Glutamatergic neuron (in vitro differentiated cells): ENCODE results near the gene CCBE1. TPM values are rescaled to one million over a fixed set of nuclear protein-coding genes. Genes with fewer than 3 reads are reported as not detected.

Experiments
- DNase-seq: peaks from one replicate; pipeline ENCODE4 v3.0.0; 2022
- H3K27ac Mint-ChIP-seq: one replicate; pipeline ENCODE4 v1.8.0; 2020; ENCODE audit warnings: mild to moderate bottlenecking, mixed read lengths, inconsistent platforms; ENCODE audit not compliant: unreplicated experiment
- H3K27me3 Mint-ChIP-seq: one replicate; pipeline ENCODE4 v1.8.0; 2020; ENCODE audit warnings: mild to moderate bottlenecking, moderate library complexity, mixed read lengths, inconsistent platforms; ENCODE audit not compliant: unreplicated experiment
- H3K36me3 Mint-ChIP-seq: one replicate; pipeline ENCODE4 v1.8.0; 2020; ENCODE audit warnings: mild to moderate bottlenecking, mixed read lengths, inconsistent platforms; ENCODE audit not compliant: unreplicated experiment
- H3K4me1 Mint-ChIP-seq: one replicate; pipeline ENCODE4 v1.8.0; 2020; ENCODE audit warnings: mild to moderate bottlenecking, low read depth, mixed read lengths, inconsistent platforms; ENCODE audit not compliant: unreplicated experiment
- H3K4me3 Mint-ChIP-seq: one replicate; pipeline ENCODE4 v1.8.0; 2020; ENCODE audit warnings: mild to moderate bottlenecking, mixed read lengths, inconsistent platforms; ENCODE audit not compliant: unreplicated experiment
- H3K9me3 Mint-ChIP-seq: one replicate; pipeline ENCODE4 v1.8.0; 2020; ENCODE audit warnings: mild to moderate bottlenecking, moderate library complexity, mixed read lengths, inconsistent platforms; ENCODE audit not compliant: unreplicated experiment
- total RNA-seq: library from RNA; stranded (reverse); fragmentation: NEBNext Ultra II Directional; extraction: Animal tissue kit (Norgen Biotek cat#: 25700); gene quantifications from one replicate; pipeline ENCODE4 v1.2.1, GENCODE V29; 2021; ENCODE audit not compliant: unreplicated experiment
- TF ChIP-seq, protein P1 (sequence below): fragments of 200-600 bp; sonication (generic); IDR thresholded peaks from one replicate; pipeline ENCODE4 v1.5.0; 2021; ENCODE audit not compliant: partially characterized antibody, unreplicated experiment

Gene CCBE1
- total RNA-seq, 1 donor from 2014 or later = 0.81 TPM

- TF ChIP-seq, protein P1, sequence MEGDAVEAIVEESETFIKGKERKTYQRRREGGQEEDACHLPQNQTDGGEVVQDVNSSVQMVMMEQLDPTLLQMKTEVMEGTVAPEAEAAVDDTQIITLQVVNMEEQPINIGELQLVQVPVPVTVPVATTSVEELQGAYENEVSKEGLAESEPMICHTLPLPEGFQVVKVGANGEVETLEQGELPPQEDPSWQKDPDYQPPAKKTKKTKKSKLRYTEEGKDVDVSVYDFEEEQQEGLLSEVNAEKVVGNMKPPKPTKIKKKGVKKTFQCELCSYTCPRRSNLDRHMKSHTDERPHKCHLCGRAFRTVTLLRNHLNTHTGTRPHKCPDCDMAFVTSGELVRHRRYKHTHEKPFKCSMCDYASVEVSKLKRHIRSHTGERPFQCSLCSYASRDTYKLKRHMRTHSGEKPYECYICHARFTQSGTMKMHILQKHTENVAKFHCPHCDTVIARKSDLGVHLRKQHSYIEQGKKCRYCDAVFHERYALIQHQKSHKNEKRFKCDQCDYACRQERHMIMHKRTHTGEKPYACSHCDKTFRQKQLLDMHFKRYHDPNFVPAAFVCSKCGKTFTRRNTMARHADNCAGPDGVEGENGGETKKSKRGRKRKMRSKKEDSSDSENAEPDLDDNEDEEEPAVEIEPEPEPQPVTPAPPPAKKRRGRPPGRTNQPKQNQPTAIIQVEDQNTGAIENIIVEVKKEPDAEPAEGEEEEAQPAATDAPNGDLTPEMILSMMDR = no peak
- H3K27me3 Mint-ChIP-seq = no peaks in the 10 kb centered on the region
- H3K27ac Mint-ChIP-seq = no peak overlapping the region
- H3K4me1 Mint-ChIP-seq = no peaks in the 10 kb centered on the region
- no peaks in the 10 kb centered on the region for H3K9me3 Mint-ChIP-seq
- H3K4me3 Mint-ChIP-seq = no peak overlapping the region
- no peak for DNase-seq
- no peaks in the 10 kb centered on the region for H3K36me3 Mint-ChIP-seq
Observed at GRCh38 chr18:59605633-59606192, 91.5 kb downstream of the CCBE1 start.

GRCh38 chr18:59604877-59605276, 92.3 kb downstream of the CCBE1 start:
- H3K4me3 Mint-ChIP-seq = no peak overlapping the region
- H3K27ac Mint-ChIP-seq = no peak overlapping the region
- DNase-seq = no peak
- TF ChIP-seq, protein P1 = no peak
- H3K4me1 Mint-ChIP-seq = no peaks in the 10 kb centered on the region
- no peaks in the 10 kb centered on the region for H3K36me3 Mint-ChIP-seq
- H3K9me3 Mint-ChIP-seq = no peaks in the 10 kb centered on the region
- H3K27me3 Mint-ChIP-seq = no peaks in the 10 kb centered on the region

DNA sequence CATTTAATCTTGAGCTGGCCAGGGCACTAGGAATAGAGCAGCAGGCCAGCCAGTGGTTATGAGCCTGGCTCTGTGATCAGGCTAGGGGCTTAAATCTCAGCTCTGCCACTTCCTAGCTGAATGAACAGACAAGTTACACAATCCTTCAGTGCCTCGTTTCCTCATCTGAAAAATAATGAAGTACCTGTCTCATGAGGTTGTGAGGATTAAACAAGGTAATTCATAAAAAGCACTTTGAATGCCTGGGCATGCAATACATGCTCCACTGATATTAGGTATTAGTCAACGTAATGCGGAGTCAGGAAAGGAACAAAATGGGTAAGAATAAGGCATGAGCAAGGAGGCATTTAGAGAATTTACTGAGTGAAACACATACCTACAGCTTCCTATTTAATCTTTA, 100.2 kb downstream of the CCBE1 start:
- TF ChIP-seq, protein P1 = no peak
- peaks cover 5% of the 10 kb centered on the region for H3K27me3 Mint-ChIP-seq
- no peak overlapping the region for H3K4me3 Mint-ChIP-seq
- H3K27ac Mint-ChIP-seq = no peak overlapping the region
- no peaks in the 10 kb centered on the region for H3K36me3 Mint-ChIP-seq
- no peak for DNase-seq
- no peaks in the 10 kb centered on the region for H3K4me1 Mint-ChIP-seq
- peaks cover 2% of the 10 kb centered on the region for H3K9me3 Mint-ChIP-seq

DNA sequence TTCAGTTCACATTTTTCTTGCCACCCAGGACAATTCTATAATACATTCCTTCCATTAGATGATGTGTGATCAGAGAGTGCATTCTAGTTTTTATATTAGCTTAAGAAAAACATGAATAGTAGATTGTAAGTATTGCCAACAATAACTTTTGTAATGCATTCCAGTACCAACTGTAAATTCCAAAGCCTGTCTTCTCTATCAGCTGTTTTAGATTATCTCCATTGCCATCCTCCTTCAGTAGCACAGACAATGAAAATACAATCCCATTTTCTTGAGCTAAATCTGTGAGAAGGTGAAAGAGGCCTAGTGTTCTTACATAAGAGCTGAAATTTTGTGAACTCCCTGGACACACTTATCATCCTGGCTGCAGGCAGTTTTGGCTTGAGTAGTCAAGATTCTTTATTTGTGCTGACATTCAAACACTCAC, 103.9 kb downstream of the CCBE1 start:
- H3K36me3 Mint-ChIP-seq = no peaks in the 10 kb centered on the region
- no peak for DNase-seq
- peaks cover 2% of the 10 kb centered on the region for H3K27me3 Mint-ChIP-seq
- TF ChIP-seq, protein P1 = no peak
- no peaks in the 10 kb centered on the region for H3K4me1 Mint-ChIP-seq
- H3K27ac Mint-ChIP-seq = no peak overlapping the region
- H3K4me3 Mint-ChIP-seq = no peak overlapping the region
- H3K9me3 Mint-ChIP-seq = peaks cover 2% of the 10 kb centered on the region

DNA sequence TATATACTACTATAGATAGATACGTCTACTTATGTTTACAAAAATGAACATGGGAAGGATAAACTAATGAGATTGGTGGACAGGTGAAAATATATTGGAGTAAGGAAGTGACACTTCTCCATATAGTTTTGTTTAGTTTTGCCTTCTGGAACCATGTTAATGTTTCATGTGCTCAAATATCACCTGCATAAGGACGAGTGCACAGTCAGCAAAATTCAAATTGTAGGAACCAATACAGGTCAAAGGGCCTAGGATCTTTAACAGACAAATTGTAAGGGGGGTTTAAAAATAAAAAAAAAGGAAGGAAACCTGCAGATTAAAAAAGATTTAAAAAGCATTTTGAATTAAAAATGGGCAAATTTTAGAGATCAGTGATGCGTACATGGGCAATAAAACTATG, 104.6 kb downstream of the CCBE1 start:
- TF ChIP-seq, protein P1 = no peak
- Mint-ChIP-seq H3K27ac (no peak overlapping the region), H3K4me3 (no peak overlapping the region), H3K36me3 (no peaks in the 10 kb centered on the region), H3K27me3 (peaks cover 2% of the 10 kb centered on the region), H3K4me1 (no peaks in the 10 kb centered on the region), H3K9me3 (no peaks in the 10 kb centered on the region)
- no peak for DNase-seq
